ENCODE data around the gene BUD23. TPM values are rescaled to one million over a fixed set of nuclear protein-coding genes. Genes with fewer than 3 reads are reported as not detected.

BUD23 gene
- total and polyA plus RNA-seq, 11 donors: 57.4 to 150 (median 69.6) TPM

DNA sequence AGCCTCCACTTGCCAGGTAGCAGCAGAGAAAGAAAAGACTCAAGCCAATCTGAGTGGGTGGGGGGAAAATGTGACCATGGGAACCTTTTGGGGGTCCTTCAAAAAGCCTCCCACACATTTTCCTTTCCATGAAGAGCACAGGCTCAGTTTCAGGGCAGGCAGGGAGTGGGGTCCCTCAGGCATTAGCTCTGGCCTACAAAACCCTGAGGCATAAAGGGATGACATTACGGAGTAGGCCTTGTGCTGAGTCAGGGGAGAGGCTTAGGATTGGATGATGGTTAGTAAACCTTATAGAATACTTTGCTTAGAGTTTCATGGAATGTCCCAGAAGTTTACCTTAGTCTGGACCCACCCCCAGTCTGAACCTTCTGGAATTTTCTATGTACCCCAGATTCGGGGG, 3.7 kb upstream of the BUD23 start:
- Histone ChIP-seq H3K9me3 (no peaks in the 10 kb centered on the region), H3K4me3 (no peak overlapping the region), H3K27me3 (no peaks in the 10 kb centered on the region), H3K4me1 (peaks cover 7 to 45% (median 31%) of the 10 kb centered on the region in 12 donors), H3K36me3 (peaks cover 0 to 20% (median 7%) of the 10 kb centered on the region in 9 donors), H3K27ac (peak overlapping the region in 3 of 12 donors; percentile 25 to 53 (median 52))
- no peak for ATAC-seq
- peak in 1 of 5 donors; percentile 4 for DNase-seq
- intact Hi-C loops (cut with DNase I): loop anchor here in 2 of 10 donors (5.0 kb wide), 2 partner anchors 38 to 58 kb away; partner anchors contain the start of genes STX1A (in 2 of the 2) and ABHD11 (in 1 of the 2)
- TF ChIP-seq POLR2A (IDR thresholded peaks at IDR 0.05): no peak
- TF ChIP-seq, protein P1, sequence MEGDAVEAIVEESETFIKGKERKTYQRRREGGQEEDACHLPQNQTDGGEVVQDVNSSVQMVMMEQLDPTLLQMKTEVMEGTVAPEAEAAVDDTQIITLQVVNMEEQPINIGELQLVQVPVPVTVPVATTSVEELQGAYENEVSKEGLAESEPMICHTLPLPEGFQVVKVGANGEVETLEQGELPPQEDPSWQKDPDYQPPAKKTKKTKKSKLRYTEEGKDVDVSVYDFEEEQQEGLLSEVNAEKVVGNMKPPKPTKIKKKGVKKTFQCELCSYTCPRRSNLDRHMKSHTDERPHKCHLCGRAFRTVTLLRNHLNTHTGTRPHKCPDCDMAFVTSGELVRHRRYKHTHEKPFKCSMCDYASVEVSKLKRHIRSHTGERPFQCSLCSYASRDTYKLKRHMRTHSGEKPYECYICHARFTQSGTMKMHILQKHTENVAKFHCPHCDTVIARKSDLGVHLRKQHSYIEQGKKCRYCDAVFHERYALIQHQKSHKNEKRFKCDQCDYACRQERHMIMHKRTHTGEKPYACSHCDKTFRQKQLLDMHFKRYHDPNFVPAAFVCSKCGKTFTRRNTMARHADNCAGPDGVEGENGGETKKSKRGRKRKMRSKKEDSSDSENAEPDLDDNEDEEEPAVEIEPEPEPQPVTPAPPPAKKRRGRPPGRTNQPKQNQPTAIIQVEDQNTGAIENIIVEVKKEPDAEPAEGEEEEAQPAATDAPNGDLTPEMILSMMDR (IDR thresholded peaks at IDR 0.05): no peak
- 93 to 100% (median 96%) methylated on average over 2 of the region's 2 CpGs for WGBS, 4 donors

DNA sequence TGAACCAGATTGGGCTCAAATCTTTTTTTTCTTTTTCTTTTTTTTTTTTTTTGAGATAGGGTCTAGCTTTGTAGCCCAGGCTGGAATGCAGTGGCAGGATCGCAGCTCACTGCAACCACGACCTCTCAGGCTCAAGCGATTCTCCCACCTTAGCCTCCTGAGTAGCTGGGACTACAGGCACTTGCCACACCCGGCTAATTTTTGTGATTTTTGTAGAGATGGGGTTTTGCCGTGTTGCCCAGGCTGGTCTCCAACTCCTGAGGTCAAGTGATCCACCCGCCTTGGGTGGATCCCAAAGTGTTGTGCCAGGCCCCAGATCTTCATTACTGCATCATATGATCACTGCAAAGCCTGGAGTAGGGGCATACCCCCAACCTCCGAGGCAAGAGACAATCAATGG, 2.9 kb upstream of the BUD23 start:
- Histone ChIP-seq H3K4me3 (no peak overlapping the region), H3K9me3 (no peaks in the 10 kb centered on the region), H3K27me3 (no peaks in the 10 kb centered on the region), H3K36me3 (peaks cover 0 to 20% (median 7%) of the 10 kb centered on the region in 9 donors), H3K27ac (no peak overlapping the region), H3K4me1 (peaks cover 7 to 49% (median 31%) of the 10 kb centered on the region in 12 donors)
- TF ChIP-seq, protein P1 (IDR thresholded peaks at IDR 0.05): no peak
- no peak for TF ChIP-seq POLR2A (IDR thresholded peaks at IDR 0.05)
- 68 to 82% (median 80%) methylated on average over 7 of the region's 7 CpGs for WGBS, 4 donors
- DNase-seq: peak in 1 of 5 donors; percentile 28
- ATAC-seq: no peak
- intact Hi-C loops (cut with DNase I): loop anchor here in 2 of 10 donors (5.0 kb wide), 2 partner anchors 37 to 57 kb away; partner anchors contain the start of genes STX1A (in 2 of the 2) and ABHD11 (in 1 of the 2)

DNA sequence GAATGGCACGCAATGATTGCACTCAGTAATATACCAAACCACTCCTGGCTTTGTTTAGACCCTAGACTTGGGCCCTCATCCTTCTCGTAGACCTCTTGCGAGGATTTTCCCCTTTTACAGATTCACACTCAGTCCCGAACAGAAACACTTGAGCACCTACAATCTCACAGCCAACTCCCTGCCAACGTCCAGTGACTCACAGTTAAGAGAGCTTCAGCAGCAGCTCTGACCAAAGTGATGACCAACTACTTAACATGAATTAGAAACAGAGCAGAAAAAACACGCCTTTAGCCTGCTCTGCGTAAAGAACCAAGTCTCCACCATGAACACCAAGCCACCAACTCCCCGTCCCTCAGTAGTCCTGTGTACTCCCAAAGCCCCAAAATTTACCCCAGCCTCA, 2.4 kb upstream of the BUD23 start:
- no peak for ATAC-seq
- H3K4me1 ChIP-seq: peaks cover 7 to 49% (median 31%) of the 10 kb centered on the region in 12 donors
- no peaks in the 10 kb centered on the region for H3K9me3 ChIP-seq
- H3K36me3 ChIP-seq: peaks cover 0 to 20% (median 7%) of the 10 kb centered on the region in 9 donors
- H3K27ac ChIP-seq: peak overlapping the region in 1 of 12 donors; percentile 24
- H3K27me3 ChIP-seq: no peaks in the 10 kb centered on the region
- DNase-seq: peak in 1 of 5 donors; percentile 1
- intact Hi-C loops (cut with DNase I): loop anchor here in 2 of 10 donors (5.0 kb wide), 2 partner anchors 36 to 56 kb away; partner anchors contain the start of genes STX1A (in 2 of the 2) and ABHD11 (in 1 of the 2)
- TF ChIP-seq, protein P1 (IDR thresholded peaks at IDR 0.05): no peak
- TF ChIP-seq POLR2A (IDR thresholded peaks at IDR 0.05): no peak
- WGBS, 4 donors: 61 to 71% (median 65%) methylated on average over 8 of the region's 8 CpGs
- H3K4me3 ChIP-seq: peak overlapping the region in 7 of 12 donors; percentile 89 to 100 (median 98)

DNA sequence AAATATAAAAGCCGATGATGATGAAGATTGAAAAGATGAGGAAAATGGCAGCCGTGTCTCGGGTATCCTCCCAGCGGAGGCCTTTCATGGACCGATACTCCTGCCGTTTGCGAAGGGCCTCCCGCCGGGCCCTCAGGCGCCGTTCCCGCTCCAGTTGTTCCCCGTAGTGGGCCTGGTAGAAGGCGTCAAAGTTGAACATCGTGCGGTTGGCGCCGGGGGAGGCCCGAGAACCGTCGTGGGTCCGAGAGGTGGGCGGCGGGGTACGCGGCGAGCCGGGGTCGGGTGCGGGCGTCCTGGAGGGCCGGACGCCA, 697 bp upstream of the BUD23 start:
- ATAC-seq (no peak), DNase-seq (no peak)
- no peak for TF ChIP-seq POLR2A (IDR thresholded peaks at IDR 0.05)
- TF ChIP-seq, protein P1 (IDR thresholded peaks at IDR 0.05): no peak
- 0 to 1% (median 1%) methylated on average over 27 to 33 of the region's 33 CpGs for WGBS, 4 donors
- intact Hi-C loops (cut with DNase I): loop anchor here in 2 of 10 donors (5.0 kb wide), 2 partner anchors 35 to 55 kb away; partner anchors contain the start of genes STX1A (in 2 of the 2) and ABHD11 (in 1 of the 2)
- Histone ChIP-seq H3K4me3 (peak overlapping the region; percentile 74 to 100 (median 94)), H3K27me3 (no peaks in the 10 kb centered on the region), H3K9me3 (no peaks in the 10 kb centered on the region), H3K4me1 (peaks cover 7 to 49% (median 31%) of the 10 kb centered on the region in 12 donors), H3K36me3 (peaks cover 0 to 34% (median 18%) of the 10 kb centered on the region in 9 donors), H3K27ac (peak overlapping the region; percentile 27 to 91 (median 84))

Measured in heart left ventricle (tissue), 16 donors.